Epithelial cell of proximal tubule (primary cell): Measurements from ENCODE around the gene CAMKMT. TPM values are rescaled to one million over a fixed set of nuclear protein-coding genes. Genes with fewer than 3 reads are reported as not detected.

Source experiments
- DNase-seq: peaks from one replicate; pipeline ENCODE4 v3.0.0-alpha.2; 2011; ENCODE audit warnings: low read depth
- H3K4me3 ChIP-seq: 2 replicates; pipeline ENCODE4 v1.5.1; 2011; ENCODE audit warnings: low read depth, mild to moderate bottlenecking, low read length
- CTCF ChIP-seq: conservative IDR thresholded peaks from 2 replicates; pipeline ENCODE4 v1.5.1; 2012; ENCODE audit warnings: low read depth, mild to moderate bottlenecking, low read length
- total RNA-seq: library from RNA; depleted of rRNA; stranded (reverse); fragments of >200 nt; gene quantifications from 2 replicates; pipeline ENCODE4 v1.2.3, GENCODE V29; 2015

CAMKMT gene
- total RNA-seq, 1 donor from 2014 or later: 2.4 TPM

DNA sequence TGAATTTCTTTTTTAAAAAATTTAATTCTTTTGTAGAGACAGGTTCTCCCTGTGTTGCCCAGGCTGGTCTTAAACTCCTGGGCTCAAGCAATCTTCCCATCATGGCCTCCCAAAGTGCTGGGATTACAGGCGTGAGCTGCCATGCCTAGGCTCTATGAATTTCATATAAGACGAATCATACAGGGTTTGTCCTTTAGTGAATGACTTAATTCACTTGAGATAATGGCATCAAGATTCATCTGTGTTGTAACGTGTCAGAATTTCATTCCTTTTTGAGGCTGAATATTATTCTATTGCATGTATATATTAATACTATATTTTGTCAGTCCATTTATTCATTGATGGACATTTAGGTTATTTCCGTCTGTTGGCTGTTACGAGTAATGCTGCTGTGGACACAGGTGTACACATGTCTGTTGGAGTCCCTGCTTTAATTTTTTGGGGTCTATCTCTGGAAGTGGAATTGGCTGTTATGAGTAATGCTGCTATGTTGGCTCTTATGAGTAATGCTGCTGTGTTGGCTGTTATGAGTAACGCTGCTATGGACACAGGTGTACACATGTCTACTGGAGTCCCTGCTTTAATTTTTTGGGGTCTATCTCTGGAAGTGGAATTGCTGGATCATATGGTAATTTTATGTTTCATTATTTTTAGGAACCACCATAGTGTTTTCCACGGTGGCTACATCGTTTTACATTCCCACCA is 210.6 kb downstream of the CAMKMT start:
- H3K4me3 ChIP-seq: no peak overlapping the region
- no peak for TF ChIP-seq CTCF
- no peak for DNase-seq

DNA sequence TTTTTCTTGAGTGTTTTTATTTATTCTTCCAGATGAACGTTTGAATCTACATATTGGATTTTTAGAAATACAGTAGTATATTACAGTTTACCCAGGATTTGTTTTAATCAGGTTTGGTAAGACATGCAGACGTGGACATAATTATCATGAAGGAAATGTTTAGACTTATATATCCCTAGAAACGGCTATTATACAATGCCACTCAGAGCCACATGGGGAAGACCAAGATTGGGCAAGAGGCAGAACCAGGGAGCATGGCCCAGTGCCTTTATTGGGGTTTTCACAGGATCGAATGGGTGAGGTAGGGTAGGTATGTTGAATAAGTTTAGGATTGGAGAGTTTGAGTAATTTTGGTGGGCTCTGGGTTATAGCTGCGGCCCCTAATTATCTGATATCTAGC is 212.2 kb downstream of the CAMKMT start:
- TF ChIP-seq CTCF: no peak
- DNase-seq: no peak
- no peak overlapping the region for H3K4me3 ChIP-seq

DNA sequence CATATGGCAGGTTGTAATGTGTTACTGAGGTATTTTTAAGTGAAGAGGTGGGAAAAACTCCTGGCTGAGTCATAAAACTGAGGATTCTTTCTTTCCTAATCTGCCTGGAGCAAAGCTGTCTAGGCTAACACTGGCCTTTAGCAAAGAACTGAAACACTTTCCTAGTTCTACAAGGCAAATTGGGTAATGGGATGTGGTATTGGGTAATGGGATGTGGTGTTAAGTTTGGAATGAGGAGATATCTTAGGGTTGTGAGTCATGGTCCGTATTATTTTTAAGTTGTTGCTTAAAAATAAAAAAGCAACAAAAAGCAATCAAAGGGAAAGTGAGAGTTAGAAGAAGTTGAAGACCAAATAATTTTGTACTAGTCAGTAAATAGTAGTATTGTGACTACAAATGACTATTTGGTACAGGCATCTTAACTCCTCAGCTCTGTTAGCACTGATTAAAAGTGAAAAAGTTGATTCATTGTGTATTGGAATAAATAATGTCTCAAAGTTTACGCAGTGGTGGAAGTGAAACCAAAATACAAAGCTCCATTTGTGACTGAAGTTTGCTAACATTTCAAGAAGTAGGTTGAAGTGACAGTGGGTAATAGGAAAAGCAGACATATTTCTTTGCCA is 216.8 kb downstream of the CAMKMT start:
- H3K4me3 ChIP-seq: no peak overlapping the region
- TF ChIP-seq CTCF: no peak
- peak; percentile 13 for DNase-seq

- H3K4me3 ChIP-seq: no peak overlapping the region
- TF ChIP-seq CTCF: no peak
- no peak for DNase-seq
Observed at GRCh38 chr2:44579115-44579836, 217.5 kb downstream of the CAMKMT start.

DNA sequence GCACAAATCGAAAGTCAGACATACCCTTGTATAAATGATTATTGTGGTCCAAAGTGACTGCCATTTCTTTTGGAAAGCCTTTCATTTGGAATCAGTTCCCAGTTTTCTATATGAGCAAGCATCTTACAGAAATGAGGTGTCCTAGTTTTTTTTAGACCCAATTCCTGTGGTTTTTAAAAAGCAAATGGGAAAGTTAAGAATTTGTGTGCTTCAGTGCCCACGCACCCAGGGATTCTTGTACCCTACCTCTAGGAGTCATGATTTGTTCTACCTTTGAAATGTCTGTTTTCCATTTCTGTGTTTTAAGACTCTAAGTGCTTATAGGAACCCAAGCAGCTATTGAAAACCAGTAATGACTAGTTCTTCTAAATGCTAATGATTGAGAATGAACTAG is 218.1 kb downstream of the CAMKMT start:
- no peak overlapping the region for H3K4me3 ChIP-seq
- TF ChIP-seq CTCF: no peak
- DNase-seq: no peak

DNA sequence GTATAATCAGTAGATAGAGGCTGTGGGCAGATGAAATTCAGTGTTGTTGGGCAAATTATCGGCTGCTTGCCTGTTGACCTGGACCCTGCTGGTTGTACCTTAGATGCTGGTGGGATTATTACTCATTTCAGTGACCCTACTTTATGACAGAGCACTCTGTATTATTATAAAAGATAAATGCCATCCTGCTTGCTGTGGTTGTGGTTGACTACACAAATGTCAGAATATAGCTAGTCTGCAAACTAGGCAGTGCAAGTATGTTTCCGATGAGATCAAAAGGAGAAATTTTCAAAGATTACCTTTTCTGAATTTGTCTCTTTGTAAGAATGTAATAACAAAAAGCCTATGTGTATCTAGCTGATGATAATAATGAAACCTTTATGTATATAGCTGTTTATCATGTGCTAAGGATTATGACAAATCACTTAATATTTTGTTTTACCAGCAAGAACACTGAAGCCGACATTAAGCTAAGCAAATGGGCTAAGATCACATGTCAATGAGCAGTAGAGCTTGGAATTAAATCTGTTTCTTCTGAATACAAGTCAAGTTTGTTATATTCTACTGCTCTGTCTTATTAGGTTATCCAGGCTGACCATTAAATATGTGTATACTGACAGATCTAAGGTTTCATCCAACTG is 219.2 kb downstream of the CAMKMT start:
- TF ChIP-seq CTCF: no peak
- no peak for DNase-seq
- H3K4me3 ChIP-seq: no peak overlapping the region
